Bronchus fibroblast of lung (primary cell): ENCODE measurements around the gene OTX2. TPM values are rescaled to one million over a fixed set of nuclear protein-coding genes. Genes with fewer than 3 reads are reported as not detected.

Experiments used
- total RNA-seq: library from RNA; depleted of rRNA; stranded (reverse); fragments of >200 nt; gene quantifications from 2 replicates; pipeline ENCODE4 v1.2.3, GENCODE V29; 2015

Gene OTX2
- total RNA-seq = not detected in 2 replicates

DNA sequence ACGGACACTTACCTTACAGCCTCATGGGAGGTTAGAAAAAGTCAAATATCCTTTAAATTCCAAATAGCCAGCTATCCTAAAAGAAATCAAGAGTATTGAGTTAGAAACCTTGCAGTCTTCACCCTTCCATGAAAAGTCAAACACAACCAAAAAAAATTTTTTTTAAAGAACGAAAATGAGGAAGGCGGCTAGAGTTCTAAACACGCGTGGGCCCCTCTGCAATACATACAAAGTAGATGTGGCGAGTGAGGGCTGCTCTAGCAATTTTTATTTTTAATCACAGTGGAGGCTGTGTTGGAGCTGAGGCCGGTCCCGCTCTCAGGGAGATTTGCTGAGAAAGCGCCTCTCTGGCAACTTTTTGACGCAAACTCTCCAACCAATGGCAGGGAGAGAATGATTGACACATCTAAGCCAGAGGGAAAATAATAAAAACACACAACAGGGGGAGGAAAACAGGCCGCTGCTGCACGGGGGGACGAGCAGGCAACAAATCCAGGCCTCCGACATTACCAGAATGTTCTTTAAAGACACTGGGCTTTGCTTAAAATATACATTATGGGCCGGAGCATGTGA lies at the start of gene OTX2:
Gene OTX2 (minus strand): TSS at position 333 of the 573 bp plus-strand sequence. CDS start 5,023 bp downstream, outside the sequence.

Other genes with a start within 250 kb of the OTX2 start
- gene TMEM260, start 230.7 kb downstream of the OTX2 start, total RNA-seq = 5.5 and 8.4 TPM in 2 replicates